ENCODE measurements around the gene SYT7. TPM values are rescaled to one million over a fixed set of nuclear protein-coding genes. Genes with fewer than 3 reads are reported as not detected.
A peak's percentile ranks its signal among the peaks of the same experiment; 100 is the strongest.

Gene SYT7
- total RNA-seq, 2 donors from 2014 or later, result 2.0 to 3.4 TPM

DNA sequence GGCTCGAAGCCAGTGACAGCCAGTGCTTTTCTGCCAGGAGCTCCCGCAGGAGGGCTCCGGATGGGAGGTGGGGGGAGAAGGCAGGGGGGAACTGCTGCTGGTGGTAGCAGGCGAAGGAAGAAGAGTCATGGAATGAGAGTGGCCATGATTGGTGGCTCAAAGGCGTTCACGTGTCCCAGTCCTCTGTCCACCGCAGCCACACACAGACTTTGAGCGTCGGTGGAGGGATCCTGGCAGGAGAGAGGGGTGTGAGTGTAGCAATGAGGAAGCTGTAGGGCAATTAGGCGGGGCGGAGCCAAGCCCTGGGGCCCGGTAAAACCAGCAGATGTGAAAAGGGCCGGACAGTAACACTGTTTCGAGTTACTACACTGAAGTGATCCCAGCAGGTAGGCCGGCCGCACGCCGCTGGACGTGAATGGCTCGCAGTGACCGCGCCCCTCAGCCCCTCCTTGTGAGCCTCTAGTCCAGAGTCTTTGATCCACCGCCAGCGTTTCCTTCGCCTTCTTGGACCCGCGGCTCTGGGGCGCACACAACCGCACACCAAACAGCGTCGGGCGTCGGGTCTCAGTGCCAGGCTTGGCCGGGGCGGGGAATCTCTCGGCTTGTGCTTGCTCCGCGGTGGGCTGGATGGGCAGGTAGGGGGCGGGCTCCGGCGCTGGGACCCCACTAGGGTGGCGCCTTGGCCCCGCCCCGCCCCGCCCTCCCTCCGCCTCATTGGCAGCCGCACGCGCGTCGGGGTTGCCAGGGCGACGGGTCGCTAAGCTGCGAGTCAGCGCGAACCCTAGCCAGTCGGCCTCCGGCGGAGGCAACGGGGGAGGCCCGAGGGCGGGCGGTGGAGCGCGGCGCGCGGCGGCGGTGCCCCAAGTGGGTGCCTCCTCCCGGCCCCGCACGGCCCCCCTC lies 72.7 kb downstream of the SYT7 start, which contains the start of gene LRRC10B:
Gene LRRC10B, plus strand, starts transcription at position 788 of the 900 bp plus-strand sequence. CDS start 250 bp downstream, outside the sequence.
- no peaks in the 10 kb centered on the region for H3K36me3 Mint-ChIP-seq (ENCODE audit: low read depth)
- TF ChIP-seq, protein P1, sequence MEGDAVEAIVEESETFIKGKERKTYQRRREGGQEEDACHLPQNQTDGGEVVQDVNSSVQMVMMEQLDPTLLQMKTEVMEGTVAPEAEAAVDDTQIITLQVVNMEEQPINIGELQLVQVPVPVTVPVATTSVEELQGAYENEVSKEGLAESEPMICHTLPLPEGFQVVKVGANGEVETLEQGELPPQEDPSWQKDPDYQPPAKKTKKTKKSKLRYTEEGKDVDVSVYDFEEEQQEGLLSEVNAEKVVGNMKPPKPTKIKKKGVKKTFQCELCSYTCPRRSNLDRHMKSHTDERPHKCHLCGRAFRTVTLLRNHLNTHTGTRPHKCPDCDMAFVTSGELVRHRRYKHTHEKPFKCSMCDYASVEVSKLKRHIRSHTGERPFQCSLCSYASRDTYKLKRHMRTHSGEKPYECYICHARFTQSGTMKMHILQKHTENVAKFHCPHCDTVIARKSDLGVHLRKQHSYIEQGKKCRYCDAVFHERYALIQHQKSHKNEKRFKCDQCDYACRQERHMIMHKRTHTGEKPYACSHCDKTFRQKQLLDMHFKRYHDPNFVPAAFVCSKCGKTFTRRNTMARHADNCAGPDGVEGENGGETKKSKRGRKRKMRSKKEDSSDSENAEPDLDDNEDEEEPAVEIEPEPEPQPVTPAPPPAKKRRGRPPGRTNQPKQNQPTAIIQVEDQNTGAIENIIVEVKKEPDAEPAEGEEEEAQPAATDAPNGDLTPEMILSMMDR (conservative IDR thresholded peaks at IDR 0.05), result peak; percentile 42
- Histone ChIP-seq H3K4me1 (ENCODE audit: control insufficient read depth, insufficient read depth, low read length) (peaks cover 2% of the 10 kb centered on the region), H3K27ac (ENCODE audit: low read depth, low read length) (no peak within 1 kb of the TSS), H3K27me3 (ENCODE audit: control insufficient read depth, insufficient read depth, low read length, poor library complexity, severe bottlenecking) (peaks cover 51% of the 10 kb centered on the region), H3K36me3 (ENCODE audit: control insufficient read depth, insufficient read depth, low read length) (no peaks in the 10 kb centered on the region), H3K9ac (ENCODE audit: extremely low read depth, low read length, poor library complexity, severe bottlenecking) (no peak within 1 kb of the TSS), H3K9me3 (ENCODE audit: control insufficient read depth, low read length) (no peaks in the 10 kb centered on the region), H3K4me3 (ENCODE audit: low read length) (peak within 1 kb of the TSS; percentile 60)
- peaks cover 51% of the 10 kb centered on the region for H3K27me3 Mint-ChIP-seq (ENCODE audit: insufficient read depth)
- no peaks in the 10 kb centered on the region for H3K9me3 Mint-ChIP-seq
- peaks cover 7% of the 10 kb centered on the region for H3K4me1 Mint-ChIP-seq
- DNase-seq, result peak; percentile 96
- WGBS, 2 experiments (ENCODE audit: insufficient coverage in 1 of 2, insufficient read length in 1 of 2), result 3% methylated on average over 34 to 74 of the region's 74 CpGs
- no peak within 1 kb of the TSS for H3K27ac Mint-ChIP-seq
- peak within 1 kb of the TSS; percentile 56 for H3K4me3 Mint-ChIP-seq

DNA sequence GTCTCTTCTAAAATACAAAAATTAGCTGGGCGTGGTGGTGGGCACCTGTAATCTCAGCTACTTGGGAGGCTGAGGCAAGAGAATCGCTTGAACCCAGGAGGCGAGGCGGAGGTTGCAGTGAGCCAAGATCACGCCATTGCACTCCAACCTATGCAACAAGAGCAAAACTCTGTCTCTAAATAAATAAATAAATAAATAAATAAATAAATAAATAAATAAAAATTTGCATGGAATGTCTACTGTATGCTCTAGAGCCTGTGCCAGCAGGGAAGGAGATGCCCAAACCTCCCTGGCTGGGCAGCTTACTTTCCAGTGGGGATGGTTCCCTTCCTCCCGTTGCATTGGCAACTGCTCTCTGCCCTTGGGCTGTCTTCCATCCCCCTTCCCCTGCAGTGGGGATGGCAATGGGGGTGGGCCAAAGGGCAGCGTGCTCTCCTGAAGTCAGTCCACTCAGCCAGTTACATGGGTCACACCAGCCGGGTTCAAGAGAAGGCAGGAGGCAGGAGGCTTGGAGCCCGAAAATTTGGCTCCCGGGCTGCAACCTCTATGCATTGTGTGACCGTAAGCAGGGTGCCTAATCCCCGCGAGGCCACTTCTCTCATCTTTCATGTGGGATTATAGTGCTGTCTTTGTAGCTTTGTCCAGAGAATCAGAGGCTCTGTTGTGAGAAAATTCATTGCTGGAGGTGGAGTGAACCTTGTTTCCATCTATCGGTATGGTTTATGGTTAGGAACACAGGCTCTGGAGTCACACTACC lies 73.7 kb downstream of the SYT7 start:
- Histone ChIP-seq H3K36me3 (ENCODE audit: control insufficient read depth, insufficient read depth, low read length) (no peaks in the 10 kb centered on the region), H3K27me3 (ENCODE audit: control insufficient read depth, insufficient read depth, low read length, poor library complexity, severe bottlenecking) (peaks cover 51% of the 10 kb centered on the region), H3K4me3 (ENCODE audit: low read length) (no peak overlapping the region), H3K9me3 (ENCODE audit: control insufficient read depth, low read length) (no peaks in the 10 kb centered on the region), H3K27ac (ENCODE audit: low read depth, low read length) (no peak overlapping the region), H3K9ac (ENCODE audit: extremely low read depth, low read length, poor library complexity, severe bottlenecking) (no peak overlapping the region), H3K4me1 (ENCODE audit: control insufficient read depth, insufficient read depth, low read length) (peaks cover 2% of the 10 kb centered on the region)
- no peaks in the 10 kb centered on the region for H3K9me3 Mint-ChIP-seq
- TF ChIP-seq, protein P1 (conservative IDR thresholded peaks at IDR 0.05), result no peak
- no peak for DNase-seq
- H3K36me3 Mint-ChIP-seq (ENCODE audit: low read depth), result no peaks in the 10 kb centered on the region
- H3K27me3 Mint-ChIP-seq (ENCODE audit: insufficient read depth), result peaks cover 51% of the 10 kb centered on the region
- H3K27ac Mint-ChIP-seq, result no peak overlapping the region
- 71 to 72% methylated on average over 11 to 13 of the region's 14 CpGs for WGBS, 2 experiments (ENCODE audit: insufficient coverage in 1 of 2, insufficient read length in 1 of 2)
- H3K4me3 Mint-ChIP-seq, result no peak overlapping the region
- no peaks in the 10 kb centered on the region for H3K4me1 Mint-ChIP-seq

DNA sequence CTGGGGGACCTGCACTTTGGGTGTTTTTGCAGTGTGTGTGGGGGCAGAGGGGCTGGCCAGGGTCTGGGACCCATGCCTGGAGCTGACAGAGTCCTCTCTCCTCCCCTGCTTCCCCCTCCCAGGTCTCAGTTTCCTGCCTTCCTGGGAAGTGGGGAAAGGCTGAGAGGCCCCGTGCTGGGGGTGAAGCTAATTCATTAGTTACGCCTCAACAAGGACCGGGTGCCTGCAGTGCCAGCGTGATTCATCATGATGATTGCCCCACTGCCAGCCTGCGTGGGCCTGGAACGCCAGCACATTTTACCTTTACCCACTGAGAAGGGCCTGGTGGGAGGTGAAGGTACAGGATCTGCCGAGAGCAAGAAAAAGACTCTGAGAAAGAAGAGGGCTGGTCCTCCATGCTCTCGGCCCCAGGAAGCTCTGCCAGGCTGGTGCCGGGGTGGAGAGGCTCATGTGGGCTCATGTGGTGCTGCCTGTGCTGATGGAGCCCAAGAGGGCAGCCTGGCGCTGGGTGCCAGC lies 75.2 kb downstream of the SYT7 start:
- H3K9me3 Mint-ChIP-seq, result no peaks in the 10 kb centered on the region
- no peaks in the 10 kb centered on the region for H3K4me1 Mint-ChIP-seq
- WGBS, 2 experiments (ENCODE audit: insufficient coverage in 1 of 2, insufficient read length in 1 of 2), result 73% methylated on average over 10 of the region's 10 CpGs; no CpG with 5 or more reads in 1 of the 2 experiments
- Histone ChIP-seq H3K4me3 (ENCODE audit: low read length) (no peak overlapping the region), H3K9ac (ENCODE audit: extremely low read depth, low read length, poor library complexity, severe bottlenecking) (no peak overlapping the region), H3K27me3 (ENCODE audit: control insufficient read depth, insufficient read depth, low read length, poor library complexity, severe bottlenecking) (peaks cover 45% of the 10 kb centered on the region), H3K36me3 (ENCODE audit: control insufficient read depth, insufficient read depth, low read length) (no peaks in the 10 kb centered on the region), H3K9me3 (ENCODE audit: control insufficient read depth, low read length) (no peaks in the 10 kb centered on the region), H3K4me1 (ENCODE audit: control insufficient read depth, insufficient read depth, low read length) (peaks cover 2% of the 10 kb centered on the region), H3K27ac (ENCODE audit: low read depth, low read length) (no peak overlapping the region)
- no peaks in the 10 kb centered on the region for H3K36me3 Mint-ChIP-seq (ENCODE audit: low read depth)
- TF ChIP-seq, protein P1 (conservative IDR thresholded peaks at IDR 0.05), result no peak
- DNase-seq, result no peak
- no peak overlapping the region for H3K27ac Mint-ChIP-seq
- no peak overlapping the region for H3K4me3 Mint-ChIP-seq
- peaks cover 43% of the 10 kb centered on the region for H3K27me3 Mint-ChIP-seq (ENCODE audit: insufficient read depth)

All from endodermal cell (in vitro differentiated cells).